A549 (cell line): Measurements from ENCODE around the gene ADARB2. TPM values are rescaled to one million over a fixed set of nuclear protein-coding genes. Genes with fewer than 3 reads are reported as not detected.

ENCODE experiments used
- ATAC-seq, 2 experiments: fragments of 200-7000 bp in 1 of 2; fragments of >200 bp in 1 of 2; cut with Nextera tagmentation in 1 of 2; cut with Tn5 transposase in 1 of 2; 3 replicates each; pipeline versions ENCODE4 v1.8.0 to v1.9.1; 2018 to 2020; ENCODE audit warnings: mild to moderate bottlenecking in 1 of 2, moderate library complexity in 1 of 2
- CTCF ChIA-PET: fragments of 300-600 bp; sonication (Branson Sonifier 250); formaldehyde crosslinking; extraction: SDS; loops from one replicate; lab custom pipeline; 2021; ENCODE audit warnings: antibody characterized with exemption, inconsistent platforms; lab: Yijun Ruan, JAX
- POLR2A ChIA-PET: fragments of 350-600 bp; formaldehyde crosslinking; extraction: SDS; loops from one replicate; lab custom pipeline; 2021; ENCODE audit warnings: antibody characterized with exemption, inconsistent platforms; lab: Yijun Ruan, JAX
- DNase-seq, 2 experiments: peaks; one replicate each; pipeline versions ENCODE4 v3.0.0 to v3.0.0-alpha.2; 2011 to 2016; ENCODE audit warnings: low read depth in 1 of 2, low spot score in 1 of 2
- FAIRE-seq: peaks from 2 replicates; lab custom pipeline; 2011; peaks lifted over from hg19 to GRCh38; lab: Jason Lieb, UNC
- H3K27ac ChIP-seq, 2 experiments: fragments of >200 bp; sonication (Bioruptor Twin); formaldehyde crosslinking; 3 replicates each; pipeline ENCODE4 v1.5.1; 2016 to 2017
- H3K4me1 ChIP-seq: fragments of >200 bp; sonication (Bioruptor Twin); formaldehyde crosslinking; 3 replicates; pipeline ENCODE4 v1.6.1; 2016
- H3K4me2 ChIP-seq: fragments of >200 bp; sonication (Bioruptor Twin); formaldehyde crosslinking; 3 replicates; pipeline ENCODE4 v1.6.1; 2016
- H3K4me3 ChIP-seq: fragments of >200 bp; sonication (Bioruptor Twin); formaldehyde crosslinking; 3 replicates; pipeline ENCODE4 v1.5.1; 2016
- H3K9me3 ChIP-seq: fragments of >200 bp; sonication (Bioruptor Twin); formaldehyde crosslinking; 3 replicates; pipeline ENCODE4 v1.6.1; 2016
- BCL3 ChIP-seq: fragments of >200 bp; sonication (Bioruptor Twin); formaldehyde crosslinking; IDR thresholded peaks from 3 replicates; pipeline ENCODE4 v1.6.1; 2016
- BHLHE40 ChIP-seq: IDR thresholded peaks from 2 replicates; pipeline ENCODE4 v1.6.1; 2012; ENCODE audit warnings: low read depth, low read length, inconsistent platforms
- CBX2 ChIP-seq: fragments of 200-600 bp; sonication (generic); IDR thresholded peaks from 2 replicates; pipeline ENCODE4 v1.6.1; 2016; ENCODE audit warnings: low read depth, mild to moderate bottlenecking, borderline replicate concordance
- CEBPB ChIP-seq, 2 experiments: fragments of >200 bp in 1 of 2; sonication (Bioruptor Twin) in 1 of 2; formaldehyde crosslinking in 1 of 2; IDR thresholded peaks; 2 replicates each; pipeline ENCODE4 v1.6.1; 2012 to 2016
- ELK1 ChIP-seq: fragments of 150-350 bp; IDR thresholded peaks from 2 replicates; pipeline ENCODE4 v1.6.1; 2014; ENCODE audit warnings: low read depth, mild to moderate bottlenecking, low read length
- EP300 ChIP-seq, 2 experiments: fragments of >200 bp; sonication (Bioruptor Twin); formaldehyde crosslinking; IDR thresholded peaks; 2 replicates in 1 of 2; 3 replicates in 1 of 2; pipeline ENCODE4 v1.6.1; 2016 to 2017
- ESRRA ChIP-seq: fragments of 150-350 bp; IDR thresholded peaks from 2 replicates; pipeline ENCODE4 v1.6.1; 2014; ENCODE audit warnings: mild to moderate bottlenecking, low read length, borderline replicate concordance
- FOSL2 ChIP-seq, 2 experiments: fragments of 450-650 bp in 1 of 2; fragments of >200 bp in 1 of 2; sonication (Bioruptor Twin) in 1 of 2; formaldehyde crosslinking; IDR thresholded peaks; 2 replicates each; pipeline versions ENCODE4 v1.5.0 to v1.6.1; 2016 to 2020; ENCODE audit warnings: mild to moderate bottlenecking in 1 of 2, moderate library complexity in 1 of 2
- FOXS1 ChIP-seq: fragments of 250-450 bp; sonication (Bioruptor Pico); IDR thresholded peaks from 2 replicates; pipeline ENCODE4 v1.5.0; 2020; ENCODE audit warnings: mild to moderate bottlenecking, moderate library complexity
- HMGXB4 ChIP-seq: fragments of 250-450 bp; sonication (Bioruptor Pico); IDR thresholded peaks from 2 replicates; pipeline ENCODE4 v1.5.0; 2021; ENCODE audit warnings: mild to moderate bottlenecking, moderate library complexity, borderline replicate concordance
- HOXB5 ChIP-seq: fragments of 250-450 bp; sonication (Bioruptor Pico); IDR thresholded peaks from 2 replicates; pipeline ENCODE4 v1.5.0; 2020; ENCODE audit warnings: mild to moderate bottlenecking, moderate library complexity
- JUN ChIP-seq, 2 experiments: fragments of >200 bp; sonication (Bioruptor Twin); formaldehyde crosslinking; IDR thresholded peaks; 2 replicates in 1 of 2; 3 replicates in 1 of 2; pipeline ENCODE4 v1.6.1; 2016 to 2017
- NPAS2 ChIP-seq: fragments of 250-450 bp; sonication (Bioruptor Pico); IDR thresholded peaks from 2 replicates; pipeline ENCODE4 v1.8.0; 2022; ENCODE audit warnings: mild to moderate bottlenecking, moderate library complexity, borderline replicate concordance
- REST ChIP-seq: fragments of 200-600 bp; sonication (generic); IDR thresholded peaks from 2 replicates; pipeline ENCODE4 v1.6.1; 2016; ENCODE audit warnings: antibody characterized with exemption, mild to moderate bottlenecking, moderate library complexity
- RFX5 ChIP-seq: fragments of 450-650 bp; IDR thresholded peaks from 2 replicates; pipeline ENCODE4 v1.7.1; 2014; ENCODE audit warnings: antibody characterized with exemption, mild to moderate bottlenecking, moderate library complexity
- RNF2 ChIP-seq: fragments of 200-600 bp; sonication (generic); IDR thresholded peaks from 2 replicates; pipeline ENCODE4 v1.6.1; 2016; ENCODE audit warnings: low read depth, mild to moderate bottlenecking, antibody characterized with exemption, moderate library complexity, borderline replicate concordance
- ZFP36 ChIP-seq: fragments of 450-650 bp; IDR thresholded peaks from 2 replicates; pipeline ENCODE4 v1.6.1; 2014; ENCODE audit warnings: borderline replicate concordance; ENCODE audit not compliant: partially characterized antibody
- WGBS: methylation state at CpG from one replicate; pipeline ENCODE4 v1.1.6; 2017; ENCODE audit errors: missing lambda C conversion rate; 5-methylcytosine and 5-hydroxymethylcytosine counted together
- polyA plus RNA-seq, 4 experiments: library from polyadenylated mRNA; depleted of rRNA in 3 of 4; stranded (reverse); fragments of >200 nt; fragmentation: RNase III in 1 of 4; extraction: RNeasy Plus Mini Kit Qiagen cat#74134 plus additional on column Dnase treatment in 1 of 4; gene quantifications; 2 replicates in 3 of 4; 3 replicates in 1 of 4; pipeline ENCODE4 v1.2.3, GENCODE V29; 2011 to 2017

The ADARB2 gene
- polyA plus RNA-seq, 2 of the 4 experiments (the other 2 are of a cell fraction), result not detected

- ChIA-PET CTCF (no interaction called here), POLR2A (no interaction called here)
- Histone ChIP-seq H3K27ac (no peak overlapping the region), H3K4me2 (no peak overlapping the region), H3K4me3 (no peak overlapping the region), H3K9me3 (no peaks in the 10 kb centered on the region), H3K4me1 (no peaks in the 10 kb centered on the region)
- ATAC-seq, result no peak
- no peak for TF ChIP-seq FOXS1 (CRISPR knock-in tag)
- no peak for TF ChIP-seq CBX2
- TF ChIP-seq RFX5, result no peak
- no peak for TF ChIP-seq ELK1
- no peak for TF ChIP-seq RNF2
- TF ChIP-seq JUN (IDR thresholded peaks at IDR 0.05), result no peak
- no peak for TF ChIP-seq HMGXB4 (CRISPR knock-in tag)
- TF ChIP-seq FOSL2 (IDR thresholded peaks at IDR 0.05), result no peak
- no peak for TF ChIP-seq FOSL2 (CRISPR knock-in tag; IDR thresholded peaks at IDR 0.05)
- no peak for TF ChIP-seq HOXB5 (CRISPR knock-in tag)
- TF ChIP-seq CEBPB (IDR thresholded peaks at IDR 0.05), result no peak
- no peak for FAIRE-seq
- no peak for DNase-seq
- WGBS, result 25% methylated on average over 8 of the region's 8 CpGs
Observed at GRCh38 chr10:1642600-1643160, 94.6 kb downstream of the ADARB2 start.

GRCh38 chr10:1641402-1641801 is 95.9 kb downstream of the ADARB2 start:
- Histone ChIP-seq H3K27ac (no peak overlapping the region), H3K4me3 (no peak overlapping the region)
- FAIRE-seq (no peak), DNase-seq (no peak)
- TF ChIP-seq RNF2, result no peak
- no peak for TF ChIP-seq BHLHE40
- no peak for TF ChIP-seq NPAS2 (CRISPR knock-in tag)
- TF ChIP-seq ZFP36, result no peak
- no peak for TF ChIP-seq ESRRA
- TF ChIP-seq EP300 (IDR thresholded peaks at IDR 0.05), result no peak
- TF ChIP-seq BCL3, result no peak
- TF ChIP-seq ELK1, result no peak
- no peak for TF ChIP-seq REST
- TF ChIP-seq, all 56 proteins: peak for 0
- no peaks in the 10 kb centered on the region for H3K9me3 ChIP-seq
- ChIA-PET POLR2A (no interaction called here), CTCF (no interaction called here)
- no peak overlapping the region for H3K4me2 ChIP-seq
- no peak for ATAC-seq
- H3K4me1 ChIP-seq, result no peaks in the 10 kb centered on the region
- 7% methylated on average over 7 of the region's 7 CpGs for WGBS
